NOMO-1 treated with DMSO at 0.1 percent for 48 hours (cell line): ENCODE results near the gene MAP2K7.
"Not testable (repeated sequence)": the region's sequence is repeated elsewhere in the genome, so short reads cannot be mapped to it uniquely, and the experiment has no call there.

ENCODE experiments used
- DNase-seq: peaks from one replicate; lab custom pipeline; 2025; ENCODE audit not compliant: unreplicated experiment; lab: John Stamatoyannopoulos, UW

Gene MAP2K7

GRCh38 chr19:7883105-7883504 lies 20.6 kb upstream of the MAP2K7 start:
- DNase-seq: no peak

- DNase-seq: no peak
Observed at GRCh38 chr19:7883796-7884570, 19.7 kb upstream of the MAP2K7 start.

GRCh38 chr19:7885818-7886217 lies 17.9 kb upstream of the MAP2K7 start:
- no peak for DNase-seq

GRCh38 chr19:7887408-7888144 lies 16.1 kb upstream of the MAP2K7 start:
- peak; percentile 25 for DNase-seq

GRCh38 chr19:7888145-7888825 lies 15.4 kb upstream of the MAP2K7 start, which contains the start of gene LRRC8E:
Gene LRRC8E (plus strand): TSS chr19:7888510. CDS start chr19:7895604, 7,094 bp downstream.
- DNase-seq: peak; percentile 25

DNA sequence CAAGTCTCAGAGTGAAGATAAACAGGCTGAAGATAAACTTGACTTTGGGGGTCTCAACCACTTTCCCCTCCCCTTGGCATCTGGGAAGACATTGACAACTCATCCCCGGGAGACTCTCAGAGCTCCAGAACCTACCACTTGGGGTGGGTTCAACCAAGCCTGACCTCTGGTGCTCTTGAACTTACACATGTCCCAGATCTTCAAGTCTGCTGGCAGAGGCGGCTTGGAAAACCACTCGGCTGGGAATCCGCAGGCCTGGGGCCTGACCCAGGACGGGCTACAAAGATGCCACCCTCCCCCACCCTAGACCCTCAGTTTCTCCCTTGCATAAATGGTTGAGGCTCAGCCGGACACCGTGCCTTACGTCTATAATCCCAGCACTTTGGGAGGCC lies 14.9 kb upstream of the MAP2K7 start:
- DNase-seq: no peak

- DNase-seq: not testable (repeated sequence)
Observed at GRCh38 chr19:7893362-7894101, 10.1 kb upstream of the MAP2K7 start.

GRCh38 chr19:7894612-7895309 lies 8.9 kb upstream of the MAP2K7 start:
- DNase-seq: no peak

DNA sequence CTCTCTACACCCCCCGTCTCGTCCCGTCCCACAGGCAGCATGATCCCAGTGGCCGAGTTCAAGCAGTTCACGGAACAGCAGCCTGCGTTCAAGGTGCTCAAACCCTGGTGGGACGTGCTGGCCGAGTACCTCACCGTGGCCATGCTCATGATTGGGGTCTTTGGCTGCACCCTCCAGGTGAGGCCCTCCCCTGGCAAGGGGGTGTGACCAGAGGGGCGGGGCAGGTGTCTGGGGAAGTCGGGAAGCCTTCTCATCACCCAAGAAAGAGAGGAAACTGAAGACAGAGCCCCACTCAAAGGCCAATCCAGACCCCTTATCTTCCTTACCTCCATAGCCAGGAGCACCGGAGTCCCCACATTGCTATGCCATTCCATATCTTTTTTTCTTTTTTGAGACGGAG lies 8.1 kb upstream of the MAP2K7 start:
- no peak for DNase-seq

DNA sequence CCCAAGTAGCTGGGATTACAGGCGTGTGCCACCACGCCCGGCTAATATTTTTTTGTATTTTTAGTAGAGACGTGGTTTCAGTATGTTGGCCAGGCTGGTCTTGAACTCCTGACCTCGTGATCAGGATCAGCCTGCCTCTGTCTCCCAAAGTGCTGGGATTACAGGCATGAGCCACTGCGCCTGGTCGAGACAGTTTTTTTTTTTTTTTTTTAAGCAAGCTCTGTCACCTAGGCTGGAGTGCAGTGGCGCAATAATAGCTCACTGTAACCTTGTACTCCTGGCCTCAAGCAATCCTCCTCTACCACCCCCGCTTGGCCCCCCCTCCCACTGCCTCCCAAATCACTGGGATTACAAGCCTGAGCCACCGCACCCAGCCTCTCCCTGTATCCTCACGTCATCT lies 6.4 kb upstream of the MAP2K7 start:
- DNase-seq: no peak

DNA sequence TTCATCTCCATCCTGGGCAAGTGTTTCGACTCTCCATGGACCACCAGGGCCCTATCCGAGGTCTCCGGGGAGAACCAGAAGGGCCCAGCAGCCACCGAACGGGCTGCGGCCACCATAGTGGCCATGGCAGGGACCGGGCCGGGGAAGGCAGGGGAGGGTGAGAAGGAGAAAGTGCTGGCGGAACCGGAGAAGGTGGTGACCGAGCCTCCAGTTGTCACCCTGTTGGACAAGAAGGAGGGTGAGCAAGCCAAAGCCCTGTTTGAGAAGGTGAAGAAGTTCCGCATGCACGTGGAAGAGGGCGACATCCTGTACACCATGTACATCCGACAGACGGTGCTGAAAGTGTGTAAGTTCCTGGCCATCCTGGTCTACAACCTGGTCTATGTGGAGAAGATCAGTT lies 4.7 kb upstream of the MAP2K7 start:
- no peak for DNase-seq

DNA sequence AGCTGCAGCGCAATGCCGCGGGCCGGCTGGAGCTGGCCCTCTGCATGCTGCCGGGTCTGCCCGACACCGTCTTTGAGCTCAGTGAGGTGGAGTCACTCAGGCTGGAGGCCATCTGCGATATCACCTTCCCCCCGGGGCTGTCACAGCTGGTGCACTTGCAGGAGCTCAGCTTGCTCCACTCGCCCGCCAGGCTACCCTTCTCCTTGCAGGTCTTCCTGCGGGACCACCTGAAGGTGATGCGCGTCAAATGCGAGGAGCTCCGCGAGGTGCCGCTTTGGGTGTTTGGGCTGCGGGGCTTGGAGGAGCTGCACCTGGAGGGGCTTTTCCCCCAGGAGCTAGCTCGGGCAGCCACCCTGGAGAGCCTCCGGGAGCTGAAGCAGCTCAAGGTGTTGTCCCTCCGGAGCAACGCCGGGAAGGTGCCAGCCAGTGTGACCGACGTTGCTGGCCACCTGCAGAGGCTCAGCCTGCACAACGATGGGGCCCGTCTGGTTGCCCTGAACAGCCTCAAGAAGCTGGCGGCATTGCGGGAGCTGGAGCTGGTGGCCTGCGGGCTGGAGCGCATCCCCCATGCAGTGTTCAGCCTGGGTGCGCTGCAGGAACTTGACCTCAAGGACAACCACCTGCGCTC lies 3.8 kb upstream of the MAP2K7 start:
- no peak for DNase-seq

GRCh38 chr19:7900401-7900870 lies 3.2 kb upstream of the MAP2K7 start:
- DNase-seq: no peak

DNA sequence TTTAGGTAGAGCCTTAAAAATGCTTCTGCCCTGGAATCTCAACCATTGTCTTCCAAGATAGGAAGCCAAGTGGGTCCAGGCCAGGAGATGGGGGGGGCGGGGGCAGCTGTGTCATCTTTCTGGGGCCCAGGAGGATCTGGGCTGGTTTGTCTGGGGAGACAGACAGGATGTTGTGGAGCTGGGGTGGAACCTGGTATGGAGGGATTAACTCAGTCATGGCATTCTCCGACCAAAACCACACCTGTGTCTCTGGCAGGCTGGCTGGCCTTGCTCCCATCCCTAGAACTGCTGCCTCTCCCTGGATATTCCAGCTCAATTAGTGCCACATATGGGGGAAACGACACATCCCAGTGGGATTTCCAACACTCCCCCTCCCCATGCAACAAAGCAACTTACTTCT lies 2.7 kb upstream of the MAP2K7 start:
- DNase-seq: no peak

- no peak for DNase-seq
Observed at GRCh38 chr19:7901337-7901736, 2.3 kb upstream of the MAP2K7 start.

DNA sequence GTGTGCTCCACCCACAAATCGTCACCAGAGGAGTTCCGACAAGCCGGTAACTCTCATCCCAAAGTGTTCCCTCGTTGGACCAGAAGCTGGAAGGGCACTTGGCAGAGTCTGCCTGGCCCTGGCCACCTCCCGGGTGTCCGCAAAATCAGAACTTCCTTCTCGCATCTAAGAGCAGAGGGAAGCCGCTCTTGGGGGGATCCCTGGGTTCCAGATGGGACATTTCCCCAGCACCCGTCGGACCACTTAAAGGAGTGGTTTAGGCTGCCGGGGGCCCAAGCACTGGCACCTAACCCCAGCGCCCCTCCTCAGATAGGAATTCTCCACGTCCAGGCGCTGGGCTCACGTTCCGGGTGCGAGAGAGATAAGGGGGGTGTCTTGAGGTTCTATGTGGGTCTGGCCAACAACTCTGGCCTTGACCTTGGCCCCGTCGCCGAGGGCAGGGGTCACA lies 857 bp upstream of the MAP2K7 start:
- peak; percentile 17 for DNase-seq

GRCh38 chr19:7904074-7905020 lies 670 bp downstream of the MAP2K7 start:
- no peak for DNase-seq

DNA sequence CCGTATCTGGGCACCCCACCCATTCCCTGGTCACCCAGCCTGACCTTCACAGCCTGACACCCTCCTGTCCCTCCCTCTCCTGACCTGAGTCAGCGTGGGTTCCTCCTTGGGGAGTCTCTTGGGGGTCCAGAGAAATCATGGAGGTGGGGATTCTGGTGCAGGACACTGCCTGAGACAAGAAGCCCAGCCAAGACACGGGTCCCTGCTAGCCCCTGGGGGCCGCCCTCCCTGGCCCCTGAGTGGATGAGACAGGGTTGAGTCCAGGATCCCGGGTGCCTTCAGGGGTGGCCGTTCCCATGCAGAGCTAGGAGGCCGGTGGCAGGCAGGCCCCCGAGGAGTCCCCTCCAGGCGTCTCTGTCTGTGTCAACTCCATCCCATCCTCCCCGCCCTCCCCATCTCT lies 1.6 kb downstream of the MAP2K7 start:
- no peak for DNase-seq

GRCh38 chr19:7905859-7906258 lies 2.2 kb downstream of the MAP2K7 start:
- DNase-seq: no peak
